T-helper 2 cell treated with Interferon-gamma antibody and Interleukin-4, amounts not matched to agents 5 μg/mL and 100 μg/mL, for 36 hours (primary cell): Measurements from ENCODE around the gene PCDH9.

ENCODE experiments used
- DNase-seq: peaks from one replicate; pipeline ENCODE4 v3.0.0; 2021; ENCODE audit warnings: low spot score
- H3K27ac Mint-ChIP-seq: one replicate; pipeline ENCODE4 v1.8.0; 2021; ENCODE audit warnings: mild to moderate bottlenecking, mixed read lengths
- H3K27me3 Mint-ChIP-seq: one replicate; pipeline ENCODE4 v1.8.0; 2021; ENCODE audit warnings: low read depth, mixed read lengths
- H3K36me3 Mint-ChIP-seq: one replicate; pipeline ENCODE4 v1.8.0; 2021; ENCODE audit warnings: low read depth, mixed read lengths
- H3K4me1 Mint-ChIP-seq: one replicate; pipeline ENCODE4 v1.8.0; 2021; ENCODE audit warnings: low read depth, mixed read lengths
- H3K4me3 Mint-ChIP-seq: one replicate; pipeline ENCODE4 v1.8.0; 2022; ENCODE audit warnings: mild to moderate bottlenecking, moderate library complexity, mixed read lengths
- H3K9me3 Mint-ChIP-seq: one replicate; pipeline ENCODE4 v1.8.0; 2021; ENCODE audit warnings: mixed read lengths

Gene PCDH9

GRCh38 chr13:67158903-67159302 is 71.2 kb downstream of the PCDH9 start:
- Mint-ChIP-seq H3K36me3 (no peaks in the 10 kb centered on the region), H3K4me3 (no peak overlapping the region), H3K27me3 (no peaks in the 10 kb centered on the region), H3K9me3 (no peaks in the 10 kb centered on the region), H3K27ac (no peak overlapping the region), H3K4me1 (no peaks in the 10 kb centered on the region)
- no peak for DNase-seq

- DNase-seq, result no peak
- H3K27me3 Mint-ChIP-seq, result no peaks in the 10 kb centered on the region
- no peaks in the 10 kb centered on the region for H3K9me3 Mint-ChIP-seq
- H3K4me1 Mint-ChIP-seq, result no peaks in the 10 kb centered on the region
- no peaks in the 10 kb centered on the region for H3K36me3 Mint-ChIP-seq
- no peak overlapping the region for H3K27ac Mint-ChIP-seq
- no peak overlapping the region for H3K4me3 Mint-ChIP-seq
Measured at GRCh38 chr13:67156723-67157060, 73.4 kb downstream of the PCDH9 start.

GRCh38 chr13:67155898-67156722 is 74.0 kb downstream of the PCDH9 start:
- no peaks in the 10 kb centered on the region for H3K9me3 Mint-ChIP-seq
- H3K27ac Mint-ChIP-seq, result no peak overlapping the region
- no peaks in the 10 kb centered on the region for H3K36me3 Mint-ChIP-seq
- no peaks in the 10 kb centered on the region for H3K27me3 Mint-ChIP-seq
- H3K4me1 Mint-ChIP-seq, result no peaks in the 10 kb centered on the region
- H3K4me3 Mint-ChIP-seq, result no peak overlapping the region
- no peak for DNase-seq

- Mint-ChIP-seq H3K4me1 (no peaks in the 10 kb centered on the region), H3K27me3 (no peaks in the 10 kb centered on the region), H3K27ac (no peak overlapping the region), H3K36me3 (no peaks in the 10 kb centered on the region), H3K4me3 (no peak overlapping the region), H3K9me3 (no peaks in the 10 kb centered on the region)
- DNase-seq, result no peak
Measured at GRCh38 chr13:67152085-67152484, 78.1 kb downstream of the PCDH9 start.

- H3K36me3 Mint-ChIP-seq, result no peaks in the 10 kb centered on the region
- no peak overlapping the region for H3K4me3 Mint-ChIP-seq
- H3K9me3 Mint-ChIP-seq, result no peaks in the 10 kb centered on the region
- no peaks in the 10 kb centered on the region for H3K27me3 Mint-ChIP-seq
- DNase-seq, result no peak
- no peak overlapping the region for H3K27ac Mint-ChIP-seq
- H3K4me1 Mint-ChIP-seq, result no peaks in the 10 kb centered on the region
Measured at GRCh38 chr13:67151652-67152051, 78.5 kb downstream of the PCDH9 start.

- no peaks in the 10 kb centered on the region for H3K36me3 Mint-ChIP-seq
- DNase-seq, result no peak
- no peaks in the 10 kb centered on the region for H3K27me3 Mint-ChIP-seq
- no peaks in the 10 kb centered on the region for H3K9me3 Mint-ChIP-seq
- H3K4me1 Mint-ChIP-seq, result no peaks in the 10 kb centered on the region
- no peak overlapping the region for H3K27ac Mint-ChIP-seq
- H3K4me3 Mint-ChIP-seq, result no peak overlapping the region
Measured at GRCh38 chr13:67150608-67151007, 79.5 kb downstream of the PCDH9 start.

- H3K4me3 Mint-ChIP-seq, result no peak overlapping the region
- no peaks in the 10 kb centered on the region for H3K36me3 Mint-ChIP-seq
Measured at GRCh38 chr13:67148161-67148571, 82.0 kb downstream of the PCDH9 start.

GRCh38 chr13:67147342-67148133 is 82.6 kb downstream of the PCDH9 start:
- H3K4me3 Mint-ChIP-seq, result no peak overlapping the region
- no peak for DNase-seq
- no peaks in the 10 kb centered on the region for H3K4me1 Mint-ChIP-seq
- H3K9me3 Mint-ChIP-seq, result no peaks in the 10 kb centered on the region
- no peaks in the 10 kb centered on the region for H3K27me3 Mint-ChIP-seq
- H3K36me3 Mint-ChIP-seq, result no peaks in the 10 kb centered on the region
- H3K27ac Mint-ChIP-seq, result no peak overlapping the region

More at GRCh38 chr13:67148161-67148571, 82.0 kb downstream of the PCDH9 start:
- DNase-seq, result no peak
- Mint-ChIP-seq H3K27ac (no peak overlapping the region), H3K9me3 (no peaks in the 10 kb centered on the region), H3K27me3 (no peaks in the 10 kb centered on the region), H3K4me1 (no peaks in the 10 kb centered on the region)

- Mint-ChIP-seq H3K27ac (no peak overlapping the region), H3K9me3 (no peaks in the 10 kb centered on the region), H3K4me1 (no peaks in the 10 kb centered on the region), H3K36me3 (no peaks in the 10 kb centered on the region), H3K4me3 (no peak overlapping the region), H3K27me3 (no peaks in the 10 kb centered on the region)
- DNase-seq, result no peak
Measured at GRCh38 chr13:67146523-67147130, 83.5 kb downstream of the PCDH9 start.

- Mint-ChIP-seq H3K4me1 (no peaks in the 10 kb centered on the region), H3K27me3 (no peaks in the 10 kb centered on the region), H3K27ac (no peak overlapping the region), H3K9me3 (no peaks in the 10 kb centered on the region), H3K4me3 (no peak overlapping the region), H3K36me3 (no peaks in the 10 kb centered on the region)
- DNase-seq, result no peak
Measured at GRCh38 chr13:67145950-67146349, 84.2 kb downstream of the PCDH9 start.

- Mint-ChIP-seq H3K27ac (no peak overlapping the region), H3K4me3 (no peak overlapping the region), H3K9me3 (no peaks in the 10 kb centered on the region), H3K27me3 (no peaks in the 10 kb centered on the region), H3K4me1 (no peaks in the 10 kb centered on the region), H3K36me3 (no peaks in the 10 kb centered on the region)
- no peak for DNase-seq
Measured at GRCh38 chr13:67143544-67144115, 86.5 kb downstream of the PCDH9 start.

GRCh38 chr13:67140006-67140405 is 90.1 kb downstream of the PCDH9 start:
- DNase-seq, result no peak
- Mint-ChIP-seq H3K9me3 (no peaks in the 10 kb centered on the region), H3K4me1 (no peaks in the 10 kb centered on the region), H3K27ac (no peak overlapping the region), H3K27me3 (no peaks in the 10 kb centered on the region), H3K4me3 (no peak overlapping the region), H3K36me3 (no peaks in the 10 kb centered on the region)

GRCh38 chr13:67139551-67139950 is 90.6 kb downstream of the PCDH9 start:
- Mint-ChIP-seq H3K36me3 (no peaks in the 10 kb centered on the region), H3K27me3 (no peaks in the 10 kb centered on the region), H3K27ac (no peak overlapping the region), H3K4me3 (no peak overlapping the region), H3K4me1 (no peaks in the 10 kb centered on the region), H3K9me3 (no peaks in the 10 kb centered on the region)
- no peak for DNase-seq

- no peak for DNase-seq
- H3K4me3 Mint-ChIP-seq, result no peak overlapping the region
- no peaks in the 10 kb centered on the region for H3K9me3 Mint-ChIP-seq
- H3K36me3 Mint-ChIP-seq, result no peaks in the 10 kb centered on the region
- no peaks in the 10 kb centered on the region for H3K4me1 Mint-ChIP-seq
- H3K27me3 Mint-ChIP-seq, result no peaks in the 10 kb centered on the region
- no peak overlapping the region for H3K27ac Mint-ChIP-seq
Measured at GRCh38 chr13:67138970-67139369, 91.2 kb downstream of the PCDH9 start.
